GM12875 (cell line): ENCODE results near the gene LCN10.

Experiments
- H3K4me3 ChIP-seq: one replicate; pipeline ENCODE4 v1.5.1; 2011; ENCODE audit warnings: low read depth, low read length, control low read depth
- CTCF ChIP-seq: IDR thresholded peaks from 2 replicates; pipeline ENCODE4 v1.5.1; 2011; ENCODE audit warnings: low read depth, mild to moderate bottlenecking, control low read depth, inconsistent platforms, low read length, moderate library complexity, borderline replicate concordance; ENCODE audit not compliant: insufficient read depth

The LCN10 gene

GRCh38 chr9:136765041-136765440 lies 22.3 kb upstream of the LCN10 start:
- no peak overlapping the region for H3K4me3 ChIP-seq

GRCh38 chr9:136764301-136764891 lies 21.7 kb upstream of the LCN10 start, which contains the start of gene LCN15:
Gene LCN15 (minus strand): TSS chr9:136764518. CDS start chr9:136764488, 30 bp downstream.
- no peak for TF ChIP-seq CTCF

More at GRCh38 chr9:136765041-136765440, 22.3 kb upstream of the LCN10 start:
- TF ChIP-seq CTCF = no peak

GRCh38 chr9:136763649-136764035 lies 20.9 kb upstream of the LCN10 start:
- no peak for TF ChIP-seq CTCF

More at GRCh38 chr9:136764301-136764891, 21.7 kb upstream of the LCN10 start, which contains the start of gene LCN15:
- H3K4me3 ChIP-seq = no peak within 1 kb of the TSS

GRCh38 chr9:136762915-136763648 lies 20.3 kb upstream of the LCN10 start:
- TF ChIP-seq CTCF = no peak
- no peak overlapping the region for H3K4me3 ChIP-seq

More at GRCh38 chr9:136763649-136764035, 20.9 kb upstream of the LCN10 start:
- H3K4me3 ChIP-seq = no peak overlapping the region

GRCh38 chr9:136762221-136762691 lies 19.5 kb upstream of the LCN10 start:
- no peak for TF ChIP-seq CTCF
- no peak overlapping the region for H3K4me3 ChIP-seq

- TF ChIP-seq CTCF = no peak
- H3K4me3 ChIP-seq = no peak overlapping the region
These were observed 18.8 kb upstream of the LCN10 start for GRCh38 chr9:136761545-136761981.
